Right lobe of liver (tissue), 4 donors: ENCODE measurements around the gene KDM7A.

Experiments
- POLR2A ChIP-seq: fragments of 450-650 bp; IDR thresholded peaks from one replicate; pipeline ENCODE4 v1.6.1; 2017; ENCODE audit warnings: antibody characterized with exemption, mild to moderate bottlenecking
- TF ChIP-seq, protein P1 (sequence below), 4 donors: fragments of 200-600 bp in 3 of 4; fragments of 450-650 bp in 1 of 4; IDR thresholded peaks; one replicate each; pipeline versions ENCODE4 v1.5.1 to v1.8.0; 2016 to 2022; ENCODE audit warnings: antibody characterized with exemption in 4 of 4, mild to moderate bottlenecking in 2 of 4
- donor health status: DM: no; HTN: no; CAD: no.
- donor health status: DM: no; HTN: no; CAD: no.
- donor health status: DM: no; HTN: yes; CAD: no.

DNA sequence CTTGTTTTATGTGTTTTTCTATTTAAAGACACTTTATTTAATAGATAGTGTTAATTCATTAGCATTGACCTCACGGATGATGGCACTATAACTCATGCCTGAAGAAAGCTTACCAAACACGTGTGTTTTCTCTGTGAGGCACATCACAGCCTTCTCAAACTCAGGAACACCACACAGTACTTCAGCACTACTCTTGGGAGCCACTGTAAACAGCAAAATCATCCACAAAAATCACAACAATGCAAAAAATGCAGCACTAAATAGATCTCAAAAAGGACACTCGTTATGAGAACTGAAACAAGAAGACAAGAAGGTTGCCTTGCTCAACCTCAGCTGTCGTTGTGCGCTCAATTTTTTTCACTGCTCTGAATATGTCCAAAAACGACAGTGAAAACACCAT, 102.0 kb downstream of the KDM7A start:
- TF ChIP-seq, protein P1, sequence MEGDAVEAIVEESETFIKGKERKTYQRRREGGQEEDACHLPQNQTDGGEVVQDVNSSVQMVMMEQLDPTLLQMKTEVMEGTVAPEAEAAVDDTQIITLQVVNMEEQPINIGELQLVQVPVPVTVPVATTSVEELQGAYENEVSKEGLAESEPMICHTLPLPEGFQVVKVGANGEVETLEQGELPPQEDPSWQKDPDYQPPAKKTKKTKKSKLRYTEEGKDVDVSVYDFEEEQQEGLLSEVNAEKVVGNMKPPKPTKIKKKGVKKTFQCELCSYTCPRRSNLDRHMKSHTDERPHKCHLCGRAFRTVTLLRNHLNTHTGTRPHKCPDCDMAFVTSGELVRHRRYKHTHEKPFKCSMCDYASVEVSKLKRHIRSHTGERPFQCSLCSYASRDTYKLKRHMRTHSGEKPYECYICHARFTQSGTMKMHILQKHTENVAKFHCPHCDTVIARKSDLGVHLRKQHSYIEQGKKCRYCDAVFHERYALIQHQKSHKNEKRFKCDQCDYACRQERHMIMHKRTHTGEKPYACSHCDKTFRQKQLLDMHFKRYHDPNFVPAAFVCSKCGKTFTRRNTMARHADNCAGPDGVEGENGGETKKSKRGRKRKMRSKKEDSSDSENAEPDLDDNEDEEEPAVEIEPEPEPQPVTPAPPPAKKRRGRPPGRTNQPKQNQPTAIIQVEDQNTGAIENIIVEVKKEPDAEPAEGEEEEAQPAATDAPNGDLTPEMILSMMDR (IDR thresholded peaks at IDR 0.05): no peak
- TF ChIP-seq POLR2A: no peak
